HG03354 (cell line): ENCODE measurements around the gene RNF166.

Experiments used
- ATAC-seq: cut with Tn5 transposase; IDR thresholded peaks from one replicate; pipeline ENCODE4 v1.9.1; 2021; ENCODE audit warnings: mild to moderate bottlenecking; ENCODE audit not compliant: unreplicated experiment, poor library complexity, severe bottlenecking

The RNF166 gene, protein sequence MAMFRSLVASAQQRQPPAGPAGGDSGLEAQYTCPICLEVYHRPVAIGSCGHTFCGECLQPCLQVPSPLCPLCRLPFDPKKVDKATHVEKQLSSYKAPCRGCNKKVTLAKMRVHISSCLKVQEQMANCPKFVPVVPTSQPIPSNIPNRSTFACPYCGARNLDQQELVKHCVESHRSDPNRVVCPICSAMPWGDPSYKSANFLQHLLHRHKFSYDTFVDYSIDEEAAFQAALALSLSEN

DNA sequence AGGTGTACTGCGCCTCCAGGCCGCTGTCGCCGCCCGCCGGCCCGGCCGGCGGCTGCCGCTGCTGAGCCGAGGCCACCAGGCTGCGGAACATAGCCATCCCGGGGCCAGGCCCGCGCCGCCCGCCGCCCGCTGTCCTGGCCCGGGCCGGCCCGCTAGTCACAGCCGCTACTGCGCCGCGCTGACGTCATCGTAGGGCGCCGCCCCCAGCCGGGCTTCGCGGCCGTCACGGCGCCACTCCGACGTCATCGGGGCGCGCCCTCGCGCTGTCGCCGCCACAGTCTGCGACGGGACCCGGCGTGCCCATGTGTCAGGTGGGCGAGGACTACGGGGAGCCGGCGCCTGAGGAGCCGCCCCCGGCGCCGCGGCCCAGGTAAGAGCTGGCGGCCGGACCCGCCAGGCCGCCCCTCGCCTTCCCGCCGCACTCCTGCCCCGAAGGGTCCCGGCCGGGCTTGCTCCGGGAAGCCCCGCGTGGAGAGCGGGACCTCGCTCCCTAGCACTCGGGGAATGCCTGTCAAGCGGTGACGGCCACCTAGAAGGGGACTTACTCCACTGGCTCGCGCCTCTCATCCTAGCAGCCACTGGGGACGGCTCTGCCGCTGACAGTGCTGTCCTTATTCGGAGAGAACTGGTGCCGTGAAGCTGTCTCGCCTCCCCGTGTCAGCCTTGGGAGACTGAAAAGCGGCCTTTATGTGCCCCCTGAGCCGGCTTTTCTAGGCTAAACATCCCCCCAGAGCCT lies at the start of gene RNF166, which contains the start of gene CTU2:
Gene RNF166 (minus strand): TSS at position 180 of the 736 bp plus-strand sequence. CDS start 83 bp downstream, at position 97.
Gene CTU2 (plus strand): TSS at position 275 of the 736 bp plus-strand sequence. CDS start 28 bp downstream, at position 303.
- peak; percentile 68 for ATAC-seq

DNA sequence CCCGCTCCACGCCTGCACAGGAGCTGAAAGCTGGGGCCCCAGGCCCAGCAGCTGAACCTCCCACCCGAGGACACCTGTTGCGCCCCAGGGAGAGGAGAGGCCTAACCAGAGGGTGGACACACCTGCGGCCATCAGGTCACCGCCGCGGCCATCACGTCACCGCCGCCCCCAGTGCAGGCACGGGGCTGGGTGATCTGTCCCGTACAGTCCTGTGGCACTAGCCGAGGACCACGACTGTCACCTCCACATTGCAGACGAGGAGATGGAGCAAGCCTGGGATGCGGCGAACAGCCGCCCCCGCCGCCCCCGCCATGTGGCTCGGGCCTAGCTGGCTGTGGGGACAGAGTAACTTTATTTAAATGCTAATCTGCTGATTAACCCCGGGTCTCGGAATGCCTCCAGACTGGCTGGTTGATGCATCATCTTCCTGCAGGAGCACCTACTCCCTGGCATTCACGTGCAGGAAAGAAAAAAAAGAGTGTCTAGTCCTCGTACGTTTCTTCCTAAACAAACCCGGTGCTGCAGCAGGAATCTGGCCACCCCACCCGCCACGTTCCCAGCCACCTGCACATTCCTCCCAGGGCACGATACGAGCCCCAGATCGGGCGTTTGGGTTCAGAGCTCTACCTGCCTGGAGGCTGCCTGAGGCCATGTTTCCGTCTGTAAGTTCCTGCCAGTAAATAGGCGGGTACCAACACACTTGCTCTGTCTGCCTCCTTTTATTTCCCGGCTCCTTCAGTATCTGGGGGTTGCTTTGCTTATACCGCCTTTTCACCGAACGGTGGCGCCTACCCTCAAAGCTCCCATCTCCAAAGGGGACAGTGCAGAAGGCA lies 48.9 kb upstream of the RNF166 start:
- ATAC-seq: no peak

DNA sequence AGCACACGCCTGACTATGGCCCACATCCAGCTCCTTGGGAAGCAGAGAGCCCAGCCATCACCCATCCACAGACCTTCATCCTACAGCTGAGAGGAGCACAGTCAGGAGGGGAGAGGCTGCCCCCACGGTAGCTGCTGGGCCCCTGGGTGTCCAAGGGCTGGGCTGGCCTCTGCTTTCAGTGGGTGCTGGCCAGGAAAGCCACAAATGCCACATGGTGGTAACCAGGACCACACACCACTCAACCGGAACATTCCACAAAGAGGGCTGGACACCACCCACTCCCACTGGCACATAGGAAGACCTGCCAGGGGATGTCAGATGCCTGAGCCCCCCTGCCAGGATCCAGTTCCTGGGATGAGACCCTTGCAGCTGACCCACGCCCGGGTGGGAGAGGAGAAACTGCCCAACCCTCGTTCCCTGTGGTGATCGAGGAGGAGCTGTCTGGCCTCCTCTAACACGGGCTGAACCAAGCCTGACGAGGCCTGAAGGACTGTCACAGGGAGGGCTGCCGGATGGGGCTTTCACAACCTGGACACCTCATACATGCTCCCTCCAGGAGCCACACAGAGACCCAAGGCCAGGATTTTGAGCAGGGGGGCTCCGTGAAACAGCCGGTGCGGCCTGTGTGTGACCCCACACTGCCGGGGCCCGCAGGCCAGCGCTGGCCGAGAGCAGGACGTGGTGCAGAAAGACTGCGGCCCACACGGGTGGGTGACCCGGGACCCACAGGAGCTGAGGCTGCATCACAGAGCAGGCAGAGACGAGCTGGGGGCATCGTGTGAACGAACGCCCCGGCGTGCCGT lies 48.1 kb upstream of the RNF166 start:
- ATAC-seq: no peak

DNA sequence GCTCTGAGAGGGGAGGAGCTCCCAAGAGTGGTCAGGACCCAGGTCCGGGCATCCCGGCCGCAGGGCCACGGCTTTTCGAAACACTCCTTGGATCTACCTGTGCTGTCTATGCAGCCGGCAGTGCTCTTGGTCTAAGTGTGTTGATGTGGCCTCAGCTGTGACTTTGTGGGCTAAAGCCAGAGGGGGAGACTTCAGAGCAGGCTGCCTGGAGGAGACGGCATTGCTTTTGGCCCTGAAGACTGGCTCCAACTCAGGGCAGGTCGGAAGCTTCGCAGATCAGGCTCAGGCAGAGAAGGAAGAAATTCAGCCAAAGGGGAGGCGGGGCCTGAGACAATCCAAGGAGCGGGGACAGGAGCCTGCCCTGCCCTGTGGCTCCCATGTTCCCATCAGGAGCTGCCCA lies 47.4 kb upstream of the RNF166 start:
- no peak for ATAC-seq

DNA sequence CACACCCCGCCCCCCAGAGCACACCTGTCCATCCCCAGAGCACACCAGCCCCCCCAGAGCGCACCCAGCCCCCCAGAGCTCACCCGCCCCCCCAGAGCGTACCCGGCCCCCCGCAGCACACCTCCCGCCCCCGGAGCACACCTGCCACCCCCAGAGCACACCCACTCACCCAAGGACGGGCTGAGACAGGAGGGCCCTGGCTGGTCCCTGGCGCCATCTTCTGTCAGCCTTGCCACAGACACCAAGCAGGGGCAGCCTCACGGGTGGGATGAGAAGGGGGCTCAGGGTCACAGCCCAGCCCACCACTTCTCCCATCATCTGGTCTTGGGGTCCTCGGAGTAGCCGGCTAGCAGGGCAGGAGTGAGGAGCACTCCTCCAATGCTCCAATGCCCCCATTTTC lies 47.0 kb upstream of the RNF166 start:
- no peak for ATAC-seq

DNA sequence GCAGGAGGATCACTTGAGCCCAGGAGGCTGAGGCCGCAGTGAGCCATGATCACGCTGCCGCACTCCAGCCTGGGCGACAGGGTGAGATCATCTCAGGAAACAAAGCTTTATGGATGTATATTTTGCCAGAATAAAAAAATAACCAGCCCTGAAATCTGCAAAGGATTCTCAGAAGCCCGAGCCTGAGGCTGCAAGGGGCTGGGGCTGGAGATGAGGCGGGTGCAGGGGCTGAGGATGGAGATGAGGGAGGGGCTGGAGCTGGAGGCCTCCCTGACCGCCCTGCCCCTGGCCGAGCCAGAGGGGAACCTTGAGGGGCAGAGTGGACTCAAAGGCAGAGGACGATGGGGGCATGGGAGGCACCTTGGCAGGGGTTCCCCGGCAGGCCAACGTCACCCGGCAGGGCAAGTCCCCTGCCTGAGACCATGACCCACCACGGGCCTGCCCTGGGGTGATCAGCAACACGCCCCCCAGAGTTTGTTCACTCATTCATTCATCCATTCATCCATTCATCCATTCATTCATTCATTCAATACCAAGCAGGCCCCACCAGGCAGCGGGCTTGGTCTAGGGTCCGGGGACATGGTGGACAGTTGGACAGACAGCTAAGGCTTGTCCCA lies 46.3 kb upstream of the RNF166 start:
- ATAC-seq: no peak

DNA sequence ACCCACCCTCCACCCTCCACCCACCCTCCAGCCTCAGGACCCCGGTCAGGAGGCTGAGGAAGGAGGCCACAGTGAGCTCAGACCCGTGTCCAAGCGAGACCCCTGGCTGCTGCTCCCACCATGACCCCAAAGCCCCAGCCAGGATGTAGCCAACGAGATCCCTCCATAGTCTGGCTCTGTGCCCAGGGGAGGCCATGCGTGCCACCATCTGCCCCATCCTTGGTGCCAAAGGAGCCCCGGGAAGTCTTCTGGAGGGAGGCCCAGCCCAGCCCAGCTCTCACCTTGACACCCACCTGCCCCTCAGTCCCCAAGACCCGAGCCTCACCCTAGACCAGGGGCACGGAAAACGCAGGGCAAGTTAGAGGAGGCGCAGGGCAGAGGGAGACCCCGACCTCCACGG lies 44.6 kb upstream of the RNF166 start:
- ATAC-seq: no peak

DNA sequence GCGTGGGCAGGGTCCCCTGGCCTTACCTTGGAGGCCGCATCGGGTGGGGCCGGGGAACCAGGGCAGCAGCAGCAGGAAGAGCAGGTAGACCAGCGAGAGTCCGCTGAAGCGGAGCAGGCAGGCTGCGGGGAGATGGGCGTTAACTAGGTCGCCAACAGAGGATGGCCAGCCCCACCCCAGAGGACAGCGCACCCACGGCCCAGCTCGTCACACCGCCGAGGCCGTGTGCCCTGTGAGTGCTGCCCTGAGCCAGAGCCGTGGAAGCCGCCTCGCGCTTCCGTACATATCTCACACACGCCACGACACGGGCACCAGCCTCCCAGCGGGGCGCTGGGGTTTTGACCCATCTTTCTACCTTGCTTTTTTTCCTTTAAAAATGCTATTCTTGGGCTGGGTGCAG lies 43.1 kb upstream of the RNF166 start:
- ATAC-seq: no peak

DNA sequence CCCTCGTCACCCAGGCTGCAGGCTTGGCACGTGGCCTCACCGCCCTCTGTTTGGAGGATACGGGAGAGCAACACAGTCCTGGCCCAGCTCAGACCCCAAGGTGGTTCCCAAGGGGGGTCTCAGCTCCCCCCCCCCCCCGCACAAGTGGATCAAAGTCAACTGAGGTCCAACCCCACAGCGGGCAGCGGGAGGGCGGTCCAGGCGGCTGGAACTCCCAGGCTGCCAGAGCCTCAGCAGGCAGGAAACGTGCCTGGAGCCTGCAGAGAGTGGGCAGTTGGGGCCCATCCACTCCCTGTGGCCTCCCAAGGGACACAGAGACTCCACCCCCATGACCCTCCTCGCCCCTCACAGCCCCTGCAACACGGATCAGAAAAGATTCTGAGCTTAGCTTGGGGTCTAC lies 42.2 kb upstream of the RNF166 start:
- ATAC-seq: no peak

DNA sequence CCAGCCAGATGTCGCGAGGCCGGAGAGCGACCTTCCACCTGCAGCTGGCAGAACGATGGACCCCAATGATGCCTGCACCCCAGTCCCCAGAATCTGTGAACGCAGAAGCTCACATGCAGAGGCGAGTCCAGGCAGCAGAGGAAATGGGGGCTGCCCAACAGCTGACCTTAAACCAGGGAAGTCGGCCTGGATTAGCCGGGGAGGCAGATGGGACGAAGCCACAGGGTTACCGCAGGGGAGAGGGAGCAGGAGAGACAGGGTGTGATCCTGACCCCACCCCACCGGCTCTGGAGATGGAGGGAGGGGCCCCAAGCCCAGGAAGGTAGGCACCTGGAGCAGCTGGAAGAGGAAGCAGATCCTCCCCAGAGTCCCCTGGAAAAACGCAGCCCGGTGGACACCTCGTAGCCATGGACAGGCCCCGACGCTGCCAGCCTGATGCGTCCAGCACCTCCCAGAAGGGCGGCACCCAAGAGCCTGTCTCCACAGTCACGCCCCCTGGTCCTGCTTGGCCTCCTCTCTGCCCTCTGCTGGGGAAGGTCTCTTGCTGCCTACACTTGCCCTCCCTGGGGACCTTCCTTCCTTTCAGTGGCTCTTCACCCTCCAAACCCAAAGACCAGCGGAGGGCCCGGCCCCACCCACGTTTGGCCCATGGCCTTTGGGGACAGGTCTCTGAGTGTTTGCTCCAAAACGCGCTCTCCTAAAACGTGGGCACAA lies 41.5 kb upstream of the RNF166 start:
- no peak for ATAC-seq

DNA sequence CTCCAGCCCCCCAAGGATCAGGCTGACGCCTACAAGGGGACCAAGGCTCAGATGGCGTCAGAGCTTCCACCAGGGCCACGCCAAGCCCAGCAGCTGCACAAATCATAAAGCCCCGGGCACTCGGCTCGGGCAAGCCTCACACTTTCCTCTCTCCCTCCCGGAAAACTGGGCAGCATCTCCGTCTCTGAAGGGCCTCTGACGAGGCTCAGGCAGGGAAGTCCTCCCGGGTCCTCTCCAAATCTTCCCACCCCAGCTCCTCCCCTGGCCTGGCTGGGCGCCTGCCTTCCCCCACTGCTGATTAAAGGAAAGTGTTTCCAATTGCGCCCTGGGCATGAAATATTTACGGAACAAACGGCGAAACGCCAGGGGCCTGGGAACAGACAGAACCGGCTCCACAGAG lies 40.3 kb upstream of the RNF166 start:
- no peak for ATAC-seq

DNA sequence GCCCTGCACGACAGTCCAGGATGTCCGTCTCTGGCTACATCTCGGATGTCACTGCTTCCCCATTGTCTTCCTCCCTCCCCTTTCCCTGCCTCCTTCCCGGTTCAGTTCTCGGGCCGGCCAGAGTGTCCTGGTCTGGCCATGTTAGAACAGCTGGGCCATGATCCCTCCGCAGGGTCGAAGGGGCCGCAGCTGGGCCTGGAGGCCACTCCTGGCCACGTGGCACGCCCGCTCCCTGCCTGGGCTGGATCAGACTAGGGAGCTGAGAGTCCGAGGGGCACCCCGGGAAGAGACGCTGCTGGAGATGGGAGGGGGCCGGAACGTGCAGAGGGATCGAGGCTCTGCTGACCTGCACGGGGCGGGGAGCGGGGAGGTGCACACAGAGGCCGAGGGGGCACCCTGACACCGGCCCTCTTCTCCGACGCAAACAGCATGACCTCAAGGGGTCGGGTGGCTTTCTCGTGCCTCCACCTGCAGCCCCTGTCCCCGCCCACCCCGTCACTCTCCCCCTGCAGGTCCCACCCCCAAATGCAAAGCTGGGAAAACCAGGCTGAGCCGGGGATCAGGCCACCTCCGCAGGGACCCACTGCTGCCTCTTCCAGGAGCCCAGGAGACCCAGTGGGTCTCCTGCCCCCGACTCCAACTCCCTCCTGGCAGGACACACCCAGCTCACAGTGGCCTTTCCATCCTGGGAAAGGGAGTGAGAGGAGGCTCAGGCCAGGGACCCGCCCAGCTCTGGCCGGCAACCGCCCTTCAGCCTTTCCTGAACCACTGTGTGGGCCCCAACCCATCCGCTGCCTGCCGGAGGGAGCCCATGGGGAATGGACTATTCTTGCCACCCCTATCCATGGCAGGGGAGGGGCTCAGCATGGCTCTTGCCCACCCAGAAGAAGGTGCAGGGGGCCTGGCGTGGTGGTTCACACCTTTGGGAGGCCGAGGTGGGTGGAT lies 38.6 kb upstream of the RNF166 start:
- ATAC-seq: no peak

DNA sequence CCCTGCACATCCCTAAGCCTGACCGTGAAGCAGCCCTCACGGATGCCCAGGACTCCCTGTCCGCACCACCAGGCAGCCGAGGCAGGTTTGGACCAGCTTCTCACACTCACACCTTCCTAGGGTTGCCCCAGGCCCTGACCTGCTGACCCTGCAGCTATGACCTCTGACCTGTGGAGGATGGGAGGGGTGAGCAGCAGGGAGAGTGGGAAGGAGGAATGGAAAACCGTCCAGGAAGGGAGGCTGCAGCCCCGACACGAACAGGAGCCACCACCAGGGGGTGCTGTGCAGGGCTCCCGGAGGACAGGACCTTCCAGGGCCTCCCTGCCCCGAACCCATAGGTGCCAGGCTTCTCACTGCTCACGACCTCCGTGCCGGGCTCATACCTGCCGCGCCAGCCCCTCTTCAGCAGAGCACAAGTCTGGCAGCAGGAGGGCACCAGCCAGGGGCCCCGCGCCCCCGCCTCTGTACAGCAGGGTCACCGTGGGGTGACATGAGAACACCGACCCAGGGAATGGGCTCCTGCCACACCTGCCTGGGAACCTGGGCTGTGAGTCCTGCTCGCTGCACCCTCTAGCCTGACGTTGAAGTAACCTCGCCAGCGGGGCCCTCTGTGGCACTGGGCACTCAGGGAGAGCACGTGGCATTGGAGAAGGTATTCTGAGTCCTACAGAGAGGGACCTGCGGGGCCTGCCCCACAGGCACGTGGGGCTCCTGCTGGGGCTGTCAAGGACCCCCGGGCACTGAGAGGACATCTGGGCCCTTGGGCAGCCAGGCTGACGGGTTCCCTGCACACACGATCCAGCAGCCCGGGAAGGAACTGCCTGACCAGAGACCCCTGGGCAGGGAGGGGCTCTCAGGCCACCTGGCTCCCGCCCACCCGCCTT lies 37.7 kb upstream of the RNF166 start:
- ATAC-seq: no peak

DNA sequence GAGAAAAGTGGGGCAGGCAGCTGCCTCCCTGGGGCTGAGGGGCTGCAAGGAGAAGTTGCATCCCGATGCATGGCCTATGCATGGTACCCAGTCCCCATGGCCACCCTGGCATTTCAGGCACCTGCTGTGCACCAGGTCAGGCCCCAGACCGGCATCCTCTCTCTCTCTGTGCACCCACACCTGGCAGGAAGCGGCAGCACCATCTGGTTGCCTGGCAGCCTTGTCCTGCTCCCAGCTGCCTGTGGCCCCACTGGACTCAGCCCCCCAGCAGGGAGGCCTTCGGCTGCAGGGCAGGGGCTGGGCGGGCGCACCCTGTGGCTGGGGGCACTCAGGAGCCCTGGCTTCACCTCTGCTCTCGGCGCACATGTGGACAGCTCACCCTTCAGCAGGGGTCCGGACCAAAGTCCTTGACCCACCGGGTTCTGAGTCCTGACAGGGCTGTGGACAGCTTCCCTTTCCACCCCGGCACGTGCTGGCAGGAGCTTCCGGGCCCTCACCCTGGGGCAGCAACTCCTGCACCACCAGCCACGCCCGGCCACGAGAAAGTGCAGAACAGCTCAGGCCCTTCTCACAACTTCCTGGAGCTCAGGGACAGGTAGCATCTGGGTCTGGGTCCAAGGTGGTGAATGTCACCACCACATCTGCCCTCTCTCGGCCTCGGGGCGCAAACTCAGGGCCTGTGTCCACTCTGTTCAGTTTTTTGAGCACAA lies 36.8 kb upstream of the RNF166 start:
- ATAC-seq: no peak

DNA sequence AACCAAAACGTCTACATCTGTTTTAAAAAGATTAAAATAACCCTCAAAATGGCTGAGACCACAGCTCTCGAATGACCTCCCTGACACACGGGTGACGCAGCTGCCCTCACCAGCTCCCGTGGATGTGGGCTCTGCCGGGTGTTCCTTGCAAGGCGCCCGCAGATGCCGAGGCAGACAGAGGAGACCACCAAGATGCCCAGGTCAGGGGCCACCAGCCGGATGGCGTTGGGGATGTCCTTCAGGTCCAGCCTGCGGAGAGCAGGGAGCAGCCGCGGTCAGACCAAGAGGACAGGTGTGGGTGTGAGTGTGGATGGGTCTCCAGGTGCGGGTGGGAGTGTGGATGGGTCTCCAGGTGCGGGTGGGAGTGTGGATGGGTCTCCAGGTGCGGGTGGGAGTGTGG lies 35.2 kb upstream of the RNF166 start:
- ATAC-seq: no peak

DNA sequence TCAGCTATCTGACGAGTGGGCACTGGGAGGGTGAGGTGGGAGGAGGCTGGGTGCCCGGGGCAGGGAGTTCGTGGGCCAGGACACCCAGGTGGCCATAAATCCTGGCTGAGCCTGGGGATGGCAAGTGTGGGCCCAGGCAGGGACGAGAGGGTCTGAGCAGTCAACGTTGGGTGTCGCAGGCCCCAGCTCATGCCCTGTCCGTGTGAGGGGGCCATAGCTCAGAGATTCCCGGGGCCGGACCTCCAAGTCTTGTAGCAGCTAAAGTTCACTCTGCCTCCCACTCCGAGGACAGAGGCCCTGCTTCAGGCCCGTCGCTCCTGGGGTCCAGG lies 34.5 kb upstream of the RNF166 start:
- no peak for ATAC-seq
